WTC11 (cell line): Measurements from ENCODE around the gene HOXB6. TPM values are rescaled to one million over a fixed set of nuclear protein-coding genes. Genes with fewer than 3 reads are reported as not detected.

Experiments
- ATAC-seq: fragments of 200-7000 bp; cut with Tn5 transposase; 2 replicates; pipeline ENCODE4 v1.10.0; 2021; ENCODE audit warnings: mild to moderate bottlenecking, moderate library complexity
- CTCF ChIA-PET: fragments of 300-600 bp; sonication (Branson Sonifier 250); formaldehyde crosslinking; loops from one replicate; lab custom pipeline; 2021; ENCODE audit warnings: antibody characterized with exemption; lab: Charles Lee
- POLR2A ChIA-PET: fragments of 350-600 bp; sonication (Branson Sonifier 250); formaldehyde crosslinking; loops from one replicate; lab custom pipeline; 2021; ENCODE audit warnings: antibody characterized with exemption; lab: Charles Lee
- DNase-seq: peaks from one replicate; pipeline ENCODE4 v3.0.0; 2021; ENCODE audit warnings: low spot score
- H3K27ac Mint-ChIP-seq: 2 replicates; pipeline ENCODE4 v1.8.0; 2021; ENCODE audit warnings: mixed read lengths
- H3K27me3 Mint-ChIP-seq: 2 replicates; pipeline ENCODE4 v1.8.0; 2021; ENCODE audit warnings: low read depth, mild to moderate bottlenecking, moderate library complexity, mixed read lengths
- H3K36me3 Mint-ChIP-seq: 2 replicates; pipeline ENCODE4 v1.8.0; 2021; ENCODE audit warnings: mixed read lengths
- H3K4me1 Mint-ChIP-seq: 2 replicates; pipeline ENCODE4 v1.8.0; 2022; ENCODE audit warnings: mixed read lengths
- H3K4me3 Mint-ChIP-seq: 2 replicates; pipeline ENCODE4 v1.8.0; 2021; ENCODE audit warnings: mild to moderate bottlenecking, moderate library complexity, mixed read lengths
- H3K9me3 Mint-ChIP-seq: 2 replicates; pipeline ENCODE4 v1.8.0; 2021; ENCODE audit warnings: mixed read lengths
- CTCF ChIP-seq: fragments of 200-600 bp; IDR thresholded peaks from 2 replicates; pipeline ENCODE4 v1.8.0; 2022; ENCODE audit warnings: antibody characterized with exemption
- E2F4 ChIP-seq: sonication (generic); formaldehyde crosslinking; IDR thresholded peaks from 2 replicates; pipeline ENCODE4 v1.8.1; 2022; ENCODE audit warnings: low read depth, mild to moderate bottlenecking, moderate library complexity, missing genetic modification reagents, borderline replicate concordance
- FOXP1 ChIP-seq: sonication (generic); formaldehyde crosslinking; IDR thresholded peaks from 2 replicates; pipeline ENCODE4 v1.8.0; 2022; ENCODE audit warnings: missing genetic modification reagents, mild to moderate bottlenecking, moderate library complexity, borderline replicate concordance
- GABPB1 ChIP-seq: sonication (generic); formaldehyde crosslinking; IDR thresholded peaks from 2 replicates; pipeline ENCODE4 v1.8.1; 2023; ENCODE audit warnings: mild to moderate bottlenecking, missing genetic modification reagents
- HMGXB4 ChIP-seq: sonication (generic); formaldehyde crosslinking; IDR thresholded peaks from 2 replicates; pipeline ENCODE4 v1.8.1; 2023; ENCODE audit warnings: mild to moderate bottlenecking, moderate library complexity, missing genetic modification reagents
- KAT7 ChIP-seq: sonication (generic); formaldehyde crosslinking; IDR thresholded peaks from 2 replicates; pipeline ENCODE4 v1.8.1; 2023; ENCODE audit warnings: missing genetic modification reagents, mild to moderate bottlenecking, borderline replicate concordance
- MAX ChIP-seq: sonication (generic); formaldehyde crosslinking; IDR thresholded peaks from 2 replicates; pipeline ENCODE4 v1.8.0; 2022; ENCODE audit warnings: mild to moderate bottlenecking, missing genetic modification reagents
- NR2C2 ChIP-seq: sonication (generic); formaldehyde crosslinking; IDR thresholded peaks from 2 replicates; pipeline ENCODE4 v1.8.0; 2022; ENCODE audit warnings: mild to moderate bottlenecking, missing genetic modification reagents
- OVOL2 ChIP-seq: fragments of 250-450 bp; sonication (Bioruptor Pico); IDR thresholded peaks from 2 replicates; pipeline ENCODE4 v1.9.0; 2021; ENCODE audit warnings: mild to moderate bottlenecking, borderline replicate concordance
- PRRX2 ChIP-seq: fragments of 250-450 bp; sonication (Bioruptor Pico); IDR thresholded peaks from 2 replicates; pipeline ENCODE4 v1.8.0; 2021; ENCODE audit warnings: mild to moderate bottlenecking
- RORB ChIP-seq: fragments of 250-450 bp; sonication (Bioruptor Pico); IDR thresholded peaks from 2 replicates; pipeline ENCODE4 v1.9.0; 2021; ENCODE audit warnings: mild to moderate bottlenecking
- SP1 ChIP-seq: sonication (generic); formaldehyde crosslinking; conservative IDR thresholded peaks from 2 replicates; pipeline ENCODE4 v1.8.1; 2022; ENCODE audit warnings: missing genetic modification reagents
- TEAD1 ChIP-seq: sonication (generic); formaldehyde crosslinking; IDR thresholded peaks from 2 replicates; pipeline ENCODE4 v1.8.0; 2022; ENCODE audit warnings: mild to moderate bottlenecking, missing genetic modification reagents
- ZNF138 ChIP-seq: sonication (generic); formaldehyde crosslinking; conservative IDR thresholded peaks from 2 replicates; pipeline ENCODE4 v1.8.1; 2022; ENCODE audit warnings: mild to moderate bottlenecking, moderate library complexity, missing genetic modification reagents
- ZNF396 ChIP-seq: fragments of 250-450 bp; sonication (Bioruptor Pico); IDR thresholded peaks from 2 replicates; pipeline ENCODE4 v1.8.0; 2021; ENCODE audit warnings: mild to moderate bottlenecking, moderate library complexity, borderline replicate concordance
- ZNF671 ChIP-seq: fragments of 250-450 bp; sonication (Bioruptor Pico); IDR thresholded peaks from 2 replicates; pipeline ENCODE4 v1.8.0; 2021; ENCODE audit warnings: mild to moderate bottlenecking
- total RNA-seq: library from RNA; stranded (reverse); gene quantifications from 3 replicates; pipeline ENCODE4 v1.2.3, GENCODE V29; 2021

Gene HOXB6
- total RNA-seq, 1 experiment from 2014 or later, result not detected

DNA sequence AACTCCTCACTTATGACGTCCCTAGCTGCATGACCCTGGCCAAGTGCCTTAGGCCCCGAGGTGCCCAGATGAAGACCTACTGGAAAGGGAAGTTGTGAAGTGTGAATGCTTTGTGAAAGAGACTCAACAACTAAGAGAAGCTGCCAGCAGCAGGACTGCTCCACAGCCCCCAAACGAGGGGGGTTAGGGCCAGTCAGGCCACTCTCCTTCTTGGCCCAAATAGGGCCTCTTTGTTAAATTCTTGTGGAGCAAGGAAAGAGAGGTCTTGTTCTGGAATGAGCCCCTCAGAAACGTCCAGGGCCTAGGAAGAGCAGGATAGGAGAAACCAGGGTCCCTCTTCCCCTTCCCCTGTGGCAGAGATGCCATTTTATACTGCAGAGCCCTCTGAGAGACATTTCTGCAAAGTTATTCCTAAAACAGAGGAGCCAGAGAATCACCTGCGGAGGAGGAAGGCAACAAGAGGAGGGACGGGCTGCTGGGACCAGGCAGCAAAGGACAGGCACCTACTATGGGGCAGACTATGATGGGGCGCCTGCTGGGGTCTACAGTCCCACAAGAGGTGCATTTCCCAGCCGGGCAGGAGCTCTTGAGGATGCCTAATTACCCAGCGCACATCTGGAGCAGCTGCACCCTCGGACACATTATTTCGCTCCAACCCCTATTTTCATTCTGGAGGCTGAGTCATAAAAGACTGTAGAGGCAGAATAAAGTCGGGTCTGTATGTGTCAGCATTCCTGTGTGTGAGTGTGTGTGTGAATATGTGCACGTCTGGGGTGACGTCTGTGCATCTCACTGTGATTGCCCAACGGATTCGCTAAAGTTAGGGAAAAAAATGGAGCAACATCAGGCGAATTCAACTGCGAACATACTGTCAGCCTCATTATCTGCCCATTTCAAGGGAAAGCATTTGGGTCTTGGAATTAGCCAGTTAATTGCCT, 32.8 kb upstream of the HOXB6 start:
- H3K27me3 Mint-ChIP-seq, result peaks cover 100% of the 10 kb centered on the region; the same call in 1 of the 2 replicates
- ATAC-seq, result no peak
- no peak overlapping the region for H3K27ac Mint-ChIP-seq
- ChIA-PET POLR2A (no interaction called here), CTCF (interaction anchor here (0.8 to 2.4 kb wide), 34 partner anchors 9 to 612 kb away, joined by 3 to 54 read pairs (median 9); partner anchors contain the start of genes ATP5MC1, HOXB3, HOXB5 and HOXB9)
- H3K4me3 Mint-ChIP-seq, result no peak overlapping the region
- no peaks in the 10 kb centered on the region for H3K9me3 Mint-ChIP-seq
- H3K36me3 Mint-ChIP-seq, result no peaks in the 10 kb centered on the region
- TF ChIP-seq KAT7 (no peak), TEAD1 (CRISPR knock-in tag) (no peak), MAX (CRISPR knock-in tag) (no peak), ZNF396 (no peak), E2F4 (CRISPR knock-in tag) (no peak), ZNF671 (CRISPR knock-in tag) (no peak), ZNF138 (CRISPR knock-in tag) (no peak)
- H3K4me1 Mint-ChIP-seq, result peaks cover 21% of the 10 kb centered on the region
- DNase-seq, result no peak

- H3K36me3 Mint-ChIP-seq, result no peaks in the 10 kb centered on the region
- no peak overlapping the region for H3K27ac Mint-ChIP-seq
- TF ChIP-seq RORB (no peak), CTCF (peak; percentile 62), OVOL2 (CRISPR knock-in tag) (no peak), HMGXB4 (peak; percentile 64; the same call in 1 of the 2 replicates), FOXP1 (no peak), PRRX2 (CRISPR knock-in tag) (no peak), NR2C2 (no peak), SP1 (CRISPR knock-in tag) (0 out of 2 replicates have a peak, but pooled peaks have one; percentile 44), GABPB1 (CRISPR knock-in tag) (peak; percentile 26; the same call in 1 of the 2 replicates)
- peak overlapping the region; percentile 45 for H3K4me3 Mint-ChIP-seq
- ChIA-PET CTCF (interaction anchor here (0.6 to 2.4 kb wide), 110 partner anchors 8 to 1773 kb away, joined by 3 to 54 read pairs (median 5); partner anchors contain the start of genes ATP5MC1, HOXB13, HOXB3 and HOXB4), POLR2A (interaction anchor here (0.6 kb wide), 2 partner anchors 8 to 588 kb away, joined by 3 read pairs; partner anchors contain the start of gene NFE2L1)
- ATAC-seq, result peak; percentile 89
- H3K9me3 Mint-ChIP-seq, result no peaks in the 10 kb centered on the region
- DNase-seq, result peak; percentile 99
- H3K27me3 Mint-ChIP-seq, result peaks cover 100% of the 10 kb centered on the region; the same call in 1 of the 2 replicates
- H3K4me1 Mint-ChIP-seq, result peaks cover 18% of the 10 kb centered on the region
Observed at GRCh38 chr17:48636177-48637018, 31.6 kb upstream of the HOXB6 start.
